HL-60/S4 (cell line): ENCODE results near the gene ANO4.

Experiments used
- in situ Hi-C: fragments of 300-500 bp; cut with MboI; formaldehyde crosslinking; loops from 2 replicates; pipeline ENCODE4 v1.14.3; 2022; ENCODE audit warnings: low sequenced_read_pairs

Gene ANO4

GRCh38 chr12:101166866-101167265 lies 372.3 kb downstream of the ANO4 start:
- in situ Hi-C loops, result no loop called here

- in situ Hi-C loops, result no loop called here
Observed at GRCh38 chr12:101168001-101168400, 373.4 kb downstream of the ANO4 start.

- in situ Hi-C loops, result no loop called here
Observed at GRCh38 chr12:101172316-101172715, 377.7 kb downstream of the ANO4 start.

GRCh38 chr12:101173197-101173749 lies 378.7 kb downstream of the ANO4 start:
- in situ Hi-C loops, result no loop called here

- in situ Hi-C loops, result no loop called here
Observed at GRCh38 chr12:101174541-101174940, 380.0 kb downstream of the ANO4 start.
